Neural crest cell (in vitro differentiated cells): ENCODE measurements around the gene SARS2. TPM values are rescaled to one million over a fixed set of nuclear protein-coding genes. Genes with fewer than 3 reads are reported as not detected.

ENCODE experiments used
- DNase-seq: peaks from one replicate; pipeline ENCODE4 v3.0.0; 2021; ENCODE audit warnings: low read depth, mixed read lengths, low spot score
- H3K27ac Mint-ChIP-seq: one replicate; pipeline ENCODE4 v1.8.0; 2021; ENCODE audit warnings: mild to moderate bottlenecking, mixed read lengths; ENCODE audit not compliant: unreplicated experiment
- H3K27me3 Mint-ChIP-seq: 2 replicates; pipeline ENCODE4 v1.8.0; 2021; ENCODE audit warnings: low read depth, mild to moderate bottlenecking, mixed read lengths
- H3K36me3 Mint-ChIP-seq: 2 replicates; pipeline ENCODE4 v1.8.0; 2021; ENCODE audit warnings: low read depth, mild to moderate bottlenecking, mixed read lengths
- H3K4me1 Mint-ChIP-seq: 2 replicates; pipeline ENCODE4 v1.8.0; 2021; ENCODE audit warnings: mixed read lengths
- H3K4me3 Mint-ChIP-seq: one replicate; pipeline ENCODE4 v1.8.0; 2021; ENCODE audit warnings: mild to moderate bottlenecking, mixed read lengths
- H3K9me3 Mint-ChIP-seq: 2 replicates; pipeline ENCODE4 v1.8.0; 2021; ENCODE audit warnings: mixed read lengths
- CTCF ChIP-seq: fragments of 200-600 bp; sonication (generic); conservative IDR thresholded peaks from 2 replicates; pipeline ENCODE4 v1.5.0; 2021; ENCODE audit warnings: antibody characterized with exemption, mild to moderate bottlenecking
- total RNA-seq: library from RNA; stranded (reverse); gene quantifications from 2 replicates; pipeline ENCODE4 v1.2.1, GENCODE V29; 2021

The SARS2 gene
- total RNA-seq, 1 donor from 2014 or later: 58.5 TPM

GRCh38 chr19:38905620-38906019 is 24.9 kb downstream of the SARS2 start:
- no peak for DNase-seq
- no peaks in the 10 kb centered on the region for H3K27me3 Mint-ChIP-seq
- no peak overlapping the region for H3K4me3 Mint-ChIP-seq
- H3K27ac Mint-ChIP-seq: no peak overlapping the region
- peaks cover 8% of the 10 kb centered on the region for H3K36me3 Mint-ChIP-seq
- H3K9me3 Mint-ChIP-seq: no peaks in the 10 kb centered on the region
- TF ChIP-seq CTCF: no peak
- peaks cover 11% of the 10 kb centered on the region for H3K4me1 Mint-ChIP-seq

- Mint-ChIP-seq H3K9me3 (no peaks in the 10 kb centered on the region), H3K36me3 (peaks cover 8% of the 10 kb centered on the region), H3K27ac (peak overlapping the region; percentile 67), H3K4me1 (peaks cover 17% of the 10 kb centered on the region), H3K27me3 (no peaks in the 10 kb centered on the region), H3K4me3 (peak overlapping the region; percentile 54)
- DNase-seq: no peak
- TF ChIP-seq CTCF: no peak
These were observed 25.7 kb downstream of the SARS2 start for GRCh38 chr19:38904581-38905539.

GRCh38 chr19:38901683-38902082 is 28.9 kb downstream of the SARS2 start:
- DNase-seq: no peak
- peak overlapping the region; percentile 93 for H3K4me3 Mint-ChIP-seq
- H3K27ac Mint-ChIP-seq: no peak overlapping the region
- no peaks in the 10 kb centered on the region for H3K27me3 Mint-ChIP-seq
- H3K9me3 Mint-ChIP-seq: no peaks in the 10 kb centered on the region
- TF ChIP-seq CTCF: no peak
- peaks cover 2% of the 10 kb centered on the region for H3K36me3 Mint-ChIP-seq
- H3K4me1 Mint-ChIP-seq: peaks cover 32% of the 10 kb centered on the region

GRCh38 chr19:38900743-38901190 is 29.8 kb downstream of the SARS2 start:
- Mint-ChIP-seq H3K27ac (peak overlapping the region; percentile 60), H3K4me1 (peaks cover 32% of the 10 kb centered on the region), H3K27me3 (no peaks in the 10 kb centered on the region), H3K9me3 (no peaks in the 10 kb centered on the region), H3K36me3 (peaks cover 2% of the 10 kb centered on the region), H3K4me3 (peak overlapping the region; percentile 93)
- TF ChIP-seq CTCF: no peak
- no peak for DNase-seq

- H3K36me3 Mint-ChIP-seq: peaks cover 2% of the 10 kb centered on the region
- DNase-seq: no peak
- peak overlapping the region; percentile 94 for H3K27ac Mint-ChIP-seq
- H3K4me1 Mint-ChIP-seq: peaks cover 32% of the 10 kb centered on the region
- no peaks in the 10 kb centered on the region for H3K27me3 Mint-ChIP-seq
- no peaks in the 10 kb centered on the region for H3K9me3 Mint-ChIP-seq
- peak overlapping the region; percentile 93 for H3K4me3 Mint-ChIP-seq
- TF ChIP-seq CTCF: no peak
These were observed 30.3 kb downstream of the SARS2 start for GRCh38 chr19:38900202-38900629.
